Loucy (cell line): Measurements from ENCODE around the gene SEZ6.

Experiments
- CTCF ChIP-seq: fragments of 200-600 bp; sonication (generic); conservative IDR thresholded peaks from 2 replicates; pipeline ENCODE4 v1.5.1; 2014; ENCODE audit warnings: mild to moderate bottlenecking, antibody characterized with exemption, low read length
- EZH2phosphoT487 ChIP-seq: fragments of 200-600 bp; IDR thresholded peaks from 2 replicates; pipeline ENCODE4 v1.6.1; 2018; ENCODE audit warnings: antibody characterized with exemption, mild to moderate bottlenecking, moderate library complexity, borderline replicate concordance

GRCh38 chr17:28929787-28930186, 76.0 kb downstream of the SEZ6 start:
- TF ChIP-seq CTCF (no peak), EZH2phosphoT487 (no peak)
